HepG2 (cell line): ENCODE data around the gene ZNHIT6. TPM values are rescaled to one million over a fixed set of nuclear protein-coding genes. Genes with fewer than 3 reads are reported as not detected.

Experiments used
- ATAC-seq: fragments of 200-7000 bp; cut with Tn5 transposase; 3 replicates; pipeline ENCODE4 v1.9.1; 2020; ENCODE audit warnings: mild to moderate bottlenecking, moderate library complexity
- BruUV-seq: library from RNA; stranded (reverse); fragments of 400-500 nt; replicated peaks from 2 replicates; lab custom pipeline; 2021; lab: Mats Ljungman, UMichigan
- CTCF ChIA-PET: fragments of 300-600 bp; formaldehyde crosslinking; extraction: SDS; loops from one replicate; lab custom pipeline; 2021; ENCODE audit warnings: low total read pairs, inconsistent platforms, low intra/inter-chr PET ratio; lab: Yijun Ruan, JAX
- POLR2A ChIA-PET: fragments of 350-600 bp; sonication (Branson Sonifier 250); formaldehyde crosslinking; loops from one replicate; lab custom pipeline; 2020; ENCODE audit warnings: antibody characterized with exemption, inconsistent platforms; lab: Yijun Ruan, JAX
- DNase-seq: peaks from one replicate; pipeline ENCODE4 v3.0.0-alpha.2; 2015; ENCODE audit warnings: low spot score
- FAIRE-seq: peaks from 3 replicates; lab custom pipeline; 2011; peaks lifted over from hg19 to GRCh38; lab: Jason Lieb, UNC
- H2AFZ ChIP-seq: one replicate; pipeline ENCODE4 v1.6.1; 2011; ENCODE audit warnings: low read length, inconsistent platforms
- H3K27ac ChIP-seq: fragments of 300-600 bp; 3 replicates; pipeline ENCODE4 v1.8.0; 2011; ENCODE audit warnings: mixed run types, mild to moderate bottlenecking, mixed read lengths, low read length, inconsistent platforms; ENCODE audit not compliant: insufficient read depth; ENCODE audit errors: extremely low read length
- H3K27me3 ChIP-seq, 2 experiments: fragments of 200-600 bp in 1 of 2; 2 replicates in 1 of 2; 3 replicates in 1 of 2; pipeline versions ENCODE4 v1.6.0 to v1.8.0; 2011; ENCODE audit warnings: low read length in 2 of 2, mild to moderate bottlenecking in 2 of 2, moderate library complexity in 2 of 2, inconsistent platforms in 1 of 2; ENCODE audit not compliant: insufficient read depth in 2 of 2, control insufficient read depth in 1 of 2
- H3K36me3 ChIP-seq, 2 experiments: fragments of 200-600 bp in 1 of 2; replicated peaks in 1 of 2; 2 replicates in 1 of 2; 3 replicates in 1 of 2; pipeline versions ENCODE4 v1.5.1 to v1.8.0; 2011; ENCODE audit warnings: low read length in 2 of 2, inconsistent platforms in 1 of 2; ENCODE audit not compliant: insufficient read depth in 2 of 2, control insufficient read depth in 1 of 2
- H3K4me1 ChIP-seq: 2 replicates; pipeline ENCODE4 v1.5.1; 2012; ENCODE audit warnings: low read length, inconsistent platforms; ENCODE audit not compliant: insufficient read depth
- H3K4me2 ChIP-seq: 2 replicates; pipeline ENCODE4 v1.6.0; 2011; ENCODE audit warnings: low read depth, low read length, inconsistent platforms
- H3K4me3 ChIP-seq, 3 experiments: fragments of 200-600 bp in 1 of 3; sonication (generic), shearing (Covaris generic) in 1 of 3; replicated peaks in 1 of 3; 2 replicates each; pipeline ENCODE4 v1.5.1; 2011 to 2016; ENCODE audit warnings: low read length in 3 of 3, inconsistent platforms in 2 of 3, low read depth in 2 of 3, mild to moderate bottlenecking in 2 of 3, control low read depth in 1 of 3, mixed read lengths in 1 of 3; ENCODE audit not compliant: insufficient read depth in 1 of 3
- H3K79me2 ChIP-seq: one replicate; pipeline ENCODE4 v1.6.1; 2011; ENCODE audit warnings: low read length, inconsistent platforms; ENCODE audit not compliant: insufficient read depth
- H3K9ac ChIP-seq: 2 replicates; pipeline ENCODE4 v1.6.0; 2011; ENCODE audit warnings: mild to moderate bottlenecking, low read depth, low read length, inconsistent platforms; ENCODE audit not compliant: insufficient read depth
- H3K9me3 ChIP-seq: 2 replicates; pipeline ENCODE4 v1.5.1; 2012; ENCODE audit warnings: mild to moderate bottlenecking, low read length
- H4K20me1 ChIP-seq: 2 replicates; pipeline ENCODE4 v1.6.0; 2011; ENCODE audit warnings: inconsistent platforms, mild to moderate bottlenecking, low read length, moderate library complexity; ENCODE audit not compliant: insufficient read depth
- ARID4A ChIP-seq: sonication (generic); formaldehyde crosslinking; IDR thresholded peaks from 2 replicates; pipeline ENCODE4 v1.5.0; 2020; ENCODE audit warnings: mild to moderate bottlenecking, missing genetic modification reagents, borderline replicate concordance
- BORCS8-MEF2B ChIP-seq: sonication (generic); formaldehyde crosslinking; IDR thresholded peaks from 2 replicates; pipeline ENCODE4 v1.8.0; 2022; ENCODE audit warnings: mild to moderate bottlenecking, missing genetic modification reagents
- ZKSCAN5 ChIP-seq: sonication (generic); formaldehyde crosslinking; IDR thresholded peaks from 2 replicates; pipeline ENCODE4 v1.5.1; 2020; ENCODE audit warnings: mild to moderate bottlenecking, missing genetic modification reagents
- ZNF274 ChIP-seq: sonication (generic); formaldehyde crosslinking; IDR thresholded peaks from 2 replicates; pipeline ENCODE4 v1.5.1; 2020; ENCODE audit warnings: mild to moderate bottlenecking, missing genetic modification reagents
- ZNF44 ChIP-seq: sonication (generic); formaldehyde crosslinking; IDR thresholded peaks from 2 replicates; pipeline ENCODE4 v1.5.1; 2020; ENCODE audit warnings: mild to moderate bottlenecking, missing genetic modification reagents
- ZNF629 ChIP-seq: sonication (generic); formaldehyde crosslinking; conservative IDR thresholded peaks from 2 replicates; pipeline ENCODE4 v1.5.0; 2020; ENCODE audit warnings: missing genetic modification reagents
- WGBS: methylation state at CpG from one replicate; pipeline ENCODE4 v1.1.6; 2017; ENCODE audit warnings: low lambda C conversion rate; 5-methylcytosine and 5-hydroxymethylcytosine counted together
- in situ Hi-C: cut with HindIII; loops from 2 replicates; pipeline ENCODE4 v1.10.0; 2017; ENCODE audit warnings: low pct_unique_long_range_greater_than_20kb; ENCODE audit not compliant: extremely low pct_ligation_motif_present
- intact Hi-C: fragments of 100-400 bp; cut with micrococcal nuclease; formaldehyde crosslinking; loops from one replicate; pipeline ENCODE4 v1.10.0; 2022; ENCODE audit not compliant: unreplicated experiment
- polyA plus RNA-seq, 8 experiments: library from polyadenylated mRNA; depleted of rRNA in 3 of 8; stranded (reverse) in 7 of 8; unstranded in 1 of 8; fragments of >200 nt; fragmentation: Illumina TruSeq in 4 of 8; extraction: Trizol in 4 of 8; gene quantifications; 2 replicates each; pipeline versions ENCODE4 v1.2.1 to v1.2.3, GENCODE V29; 2011 to 2016; ENCODE audit warnings: low read depth in 4 of 8, missing spikeins in 1 of 8, mixed read lengths in 1 of 8; ENCODE audit not compliant: insufficient read depth in 1 of 8
- total RNA-seq, 5 experiments: library from RNA; depleted of rRNA; stranded (reverse); fragments of >200 nt; fragmentation: Illumina TruSeq; extraction: Trizol; gene quantifications; 2 replicates each; pipeline ENCODE4 v1.2.3, GENCODE V29; 2016; ENCODE audit warnings: low read depth in 1 of 5
- TF ChIP-seq, protein P1 (sequence below): sonication (generic); formaldehyde crosslinking; IDR thresholded peaks from 2 replicates; pipeline ENCODE4 v1.5.1; 2020; ENCODE audit warnings: mild to moderate bottlenecking, missing genetic modification reagents, borderline replicate concordance
- TF ChIP-seq, protein P2 (sequence below): sonication (generic); formaldehyde crosslinking; IDR thresholded peaks from 2 replicates; pipeline ENCODE4 v1.5.1; 2020; ENCODE audit warnings: mild to moderate bottlenecking, missing genetic modification reagents

Gene ZNHIT6
- total and polyA plus RNA-seq, 2 of the 13 experiments (the other 11 are each of a cell fraction or from before 2014, with no cell fraction given) = 6.0 to 15.2 TPM

- ATAC-seq = no peak
- intact Hi-C loops = loop anchor here (5.0 kb wide), 1 partner anchor 125 kb away; the partner anchor contains the start of gene CCN1
- H3K4me2 ChIP-seq = peak overlapping the region; percentile 92
- BruUV-seq = TSS peak; percentile 77
- DNase-seq = no peak
- CTCF ChIA-PET = no interaction called here
- TF ChIP-seq BORCS8-MEF2B (CRISPR knock-in tag) = no peak
- TF ChIP-seq ZNF44 = 0 out of 2 replicates have a peak, but pooled peaks have one; percentile 14
- TF ChIP-seq, protein P1, sequence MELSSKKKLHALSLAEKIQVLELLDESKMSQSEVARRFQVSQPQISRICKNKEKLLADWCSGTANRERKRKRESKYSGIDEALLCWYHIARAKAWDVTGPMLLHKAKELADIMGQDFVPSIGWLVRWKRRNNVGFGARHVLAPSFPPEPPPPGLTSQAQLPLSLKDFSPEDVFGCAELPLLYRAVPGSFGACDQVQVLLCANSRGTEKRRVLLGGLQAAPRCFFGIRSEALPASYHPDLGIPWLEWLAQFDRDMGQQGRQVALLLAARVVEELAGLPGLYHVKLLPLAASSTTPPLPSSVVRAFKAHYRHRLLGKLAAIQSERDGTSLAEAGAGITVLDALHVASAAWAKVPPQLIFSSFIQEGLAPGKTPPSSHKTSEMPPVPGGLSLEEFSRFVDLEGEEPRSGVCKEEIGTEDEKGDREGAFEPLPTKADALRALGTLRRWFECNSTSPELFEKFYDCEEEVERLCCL (CRISPR knock-in tag) = no peak
- TF ChIP-seq ZNF274 (CRISPR knock-in tag) = no peak
- TF ChIP-seq ARID4A (CRISPR knock-in tag) = no peak
- TF ChIP-seq ZNF629 (CRISPR knock-in tag) = no peak
- 0 out of 2 replicates have a peak, but pooled peaks have one; percentile 27 for TF ChIP-seq ZKSCAN5 (CRISPR knock-in tag)
- TF ChIP-seq, protein P2, sequence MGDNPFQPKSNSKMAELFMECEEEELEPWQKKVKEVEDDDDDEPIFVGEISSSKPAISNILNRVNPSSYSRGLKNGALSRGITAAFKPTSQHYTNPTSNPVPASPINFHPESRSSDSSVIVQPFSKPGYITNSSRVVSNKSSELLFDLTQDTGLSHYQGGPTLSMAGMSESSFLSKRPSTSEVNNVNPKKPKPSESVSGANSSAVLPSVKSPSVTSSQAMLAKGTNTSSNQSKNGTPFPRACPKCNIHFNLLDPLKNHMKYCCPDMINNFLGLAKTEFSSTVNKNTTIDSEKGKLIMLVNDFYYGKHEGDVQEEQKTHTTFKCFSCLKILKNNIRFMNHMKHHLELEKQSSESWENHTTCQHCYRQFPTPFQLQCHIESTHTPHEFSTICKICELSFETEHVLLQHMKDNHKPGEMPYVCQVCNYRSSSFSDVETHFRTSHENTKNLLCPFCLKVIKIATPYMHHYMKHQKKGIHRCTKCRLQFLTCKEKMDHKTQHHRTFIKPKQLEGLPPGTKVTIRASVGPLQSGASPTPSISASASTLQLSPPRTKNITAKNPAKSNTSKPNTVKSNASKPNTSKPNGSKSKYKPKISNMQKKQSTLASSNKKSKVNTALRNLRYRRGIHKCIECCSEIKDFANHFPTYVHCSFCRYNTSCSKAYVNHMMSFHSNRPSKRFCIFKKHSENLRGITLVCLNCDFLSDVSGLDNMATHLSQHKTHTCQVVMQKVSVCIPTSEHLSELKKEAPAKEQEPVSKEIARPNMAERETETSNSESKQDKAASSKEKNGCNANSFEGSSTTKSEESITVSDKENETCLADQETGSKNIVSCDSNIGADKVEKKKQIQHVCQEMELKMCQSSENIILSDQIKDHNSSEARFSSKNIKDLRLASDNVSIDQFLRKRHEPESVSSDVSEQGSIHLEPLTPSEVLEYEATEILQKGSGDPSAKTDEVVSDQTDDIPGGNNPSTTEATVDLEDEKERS (CRISPR knock-in tag) = no peak
- no peak for FAIRE-seq
- WGBS = 1% methylated on average over 13 of the region's 13 CpGs
- in situ Hi-C loops = no loop called here
- POLR2A ChIA-PET = interaction anchor here (0.7 to 1.6 kb wide), 6 partner anchors 14 to 431 kb away, joined by 3 to 16 read pairs (median 12); partner anchors contain the start of gene BCL10
- peak overlapping the region; percentile 76 for H3K9ac ChIP-seq
- H3K4me3 ChIP-seq = peak overlapping the region; percentile 67 to 84 (median 77)
- peaks cover 1 to 10% of the 10 kb centered on the region in 2 experiments for H3K36me3 ChIP-seq
- H4K20me1 ChIP-seq = no peaks in the 10 kb centered on the region
- peak overlapping the region; percentile 83 for H3K27ac ChIP-seq
- H3K27me3 ChIP-seq = no peaks in the 10 kb centered on the region; a peak in 1 of 5 replicates
- H3K4me1 ChIP-seq = peaks cover 34% of the 10 kb centered on the region
- H3K79me2 ChIP-seq = peaks cover 29% of the 10 kb centered on the region
- H3K9me3 ChIP-seq = no peaks in the 10 kb centered on the region
- peak overlapping the region; percentile 25 for H2AFZ ChIP-seq
Measured at GRCh38 chr1:85707267-85707989, 805 bp downstream of the ZNHIT6 start.
